ENCODE data around the gene FHIP1A.

- no peak for TF ChIP-seq CTCF (IDR thresholded peaks at IDR 0.05)
- no peak for TF ChIP-seq POLR2A (IDR thresholded peaks at IDR 0.05)
Measured at GRCh38 chr4:151428346-151428745, 19.4 kb downstream of the FHIP1A start.

All from prostate gland (tissue), 2 donors.